Measurements from ENCODE around the gene RNF130.

RNF130 gene

DNA sequence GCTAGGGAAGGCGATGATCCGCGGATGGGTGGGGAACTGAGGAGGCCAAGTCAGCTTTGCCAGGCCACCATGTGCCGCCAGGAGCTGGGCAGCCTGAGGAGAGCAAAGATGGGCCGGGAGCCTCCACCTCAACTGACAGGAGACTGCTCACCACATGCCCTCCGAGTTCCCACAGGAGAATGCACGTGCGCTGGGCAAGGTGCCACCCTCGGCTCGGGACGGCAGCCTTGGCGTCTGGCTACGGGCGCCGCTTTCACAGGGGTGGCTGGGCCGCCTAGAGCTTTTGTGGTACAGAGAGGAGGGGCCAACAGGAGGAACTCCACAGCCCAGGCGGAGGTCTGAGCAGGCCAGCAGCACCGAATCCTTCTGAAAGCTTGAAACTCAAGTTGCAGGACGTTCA lies 158.6 kb downstream of the RNF130 start:
- no peak for DNase-seq

DNA sequence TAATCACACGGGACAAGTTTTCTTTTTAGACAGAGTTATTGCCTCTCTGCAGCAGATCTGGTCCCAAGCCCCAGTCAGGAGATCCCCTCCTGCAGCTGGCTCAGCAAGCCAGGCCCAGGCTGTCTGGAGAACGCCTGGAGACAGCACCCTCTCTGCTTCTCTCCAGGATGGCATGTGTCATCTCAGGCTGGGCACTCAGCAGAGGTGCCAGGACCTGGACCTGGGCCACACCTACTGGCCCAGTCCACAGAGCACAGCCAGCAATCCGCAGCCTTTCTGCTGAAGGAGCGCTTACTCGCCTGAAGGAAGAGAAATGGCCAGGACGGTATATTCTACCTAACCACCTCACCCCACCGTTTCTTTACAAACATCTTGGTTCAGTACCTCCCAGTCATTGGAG lies 159.2 kb downstream of the RNF130 start:
- DNase-seq = no peak

DNA sequence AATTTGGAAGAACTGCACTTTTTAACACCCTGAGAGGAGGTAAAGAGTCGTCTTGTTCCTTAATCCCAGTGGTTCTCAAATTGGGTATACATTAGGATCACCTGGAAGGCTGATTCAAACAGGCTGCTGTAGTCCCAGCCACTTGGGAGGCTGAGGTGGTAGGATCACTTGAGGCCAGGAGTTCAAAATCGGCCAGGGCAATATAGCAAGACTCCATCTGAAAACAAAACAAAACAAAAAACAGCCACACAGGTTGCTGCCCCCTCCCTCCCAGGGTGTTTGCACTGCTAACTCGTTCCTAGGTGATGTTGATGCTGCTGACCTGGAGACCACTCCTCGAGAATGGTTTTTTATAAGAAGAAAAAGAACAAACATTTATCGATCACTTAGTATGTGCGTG lies 162.3 kb downstream of the RNF130 start:
- no peak for DNase-seq

DNA sequence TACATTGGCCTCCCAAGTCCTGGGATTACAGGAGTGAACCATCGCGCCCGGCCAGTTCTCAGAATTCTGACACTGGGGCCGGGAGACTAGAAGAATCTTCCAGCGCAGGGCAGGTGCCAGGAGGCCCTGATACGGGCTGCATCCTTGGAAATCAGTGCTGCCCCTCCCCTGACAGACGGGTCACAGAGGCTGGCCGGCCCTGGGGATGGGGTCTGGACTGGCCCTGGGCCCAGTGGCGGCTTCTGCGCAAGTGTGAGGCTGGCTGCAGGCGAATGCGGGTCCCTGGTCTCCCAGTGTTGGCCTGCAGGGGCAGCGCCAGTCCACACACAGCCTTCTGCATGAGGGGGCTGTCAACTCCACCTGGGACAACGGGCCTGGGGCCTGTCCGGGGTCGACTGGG lies 163.0 kb downstream of the RNF130 start:
- no peak for DNase-seq

DNA sequence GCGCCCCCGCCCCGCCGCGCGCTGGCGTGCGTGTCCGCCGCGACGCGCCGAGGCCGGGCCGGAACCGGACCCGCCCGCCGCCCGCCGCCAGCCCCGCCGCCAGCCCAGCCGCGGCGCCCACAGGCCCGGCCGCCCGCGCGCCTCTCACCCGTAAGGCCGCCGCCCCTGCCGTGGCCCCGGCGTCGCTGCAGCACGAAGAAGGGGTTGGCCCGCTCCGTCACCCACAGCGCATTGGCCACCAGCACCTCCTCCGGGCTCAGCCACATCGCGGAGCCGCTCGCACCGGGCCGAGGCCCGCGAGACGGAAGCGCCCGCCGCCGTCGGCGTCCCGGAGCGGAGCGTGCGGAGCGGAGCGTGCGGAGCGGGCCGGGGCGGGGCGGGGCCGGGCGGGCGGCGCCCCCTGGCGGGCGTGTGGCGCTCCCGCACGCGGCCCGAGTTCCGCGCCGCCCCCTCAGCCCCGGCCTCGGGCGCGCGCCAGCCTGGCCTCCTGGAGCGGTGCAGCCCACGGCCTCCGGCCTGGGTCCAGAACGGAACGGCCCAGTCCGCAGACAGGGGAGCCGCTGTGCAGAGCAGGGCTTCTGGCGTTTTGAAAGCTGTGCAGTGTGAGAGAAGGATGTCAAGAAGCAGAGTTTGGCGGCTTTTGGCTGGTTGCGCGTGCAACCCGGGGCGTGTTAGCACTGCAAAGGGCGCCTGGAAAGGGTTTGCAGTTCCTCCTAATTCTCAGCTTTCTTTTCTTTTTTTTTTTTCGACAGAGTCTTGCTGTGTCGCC lies 163.8 kb downstream of the RNF130 start, which contains the start of gene TBC1D9B:
TBC1D9B (minus strand) TSS at position 342 of the 769 bp plus-strand sequence; CDS start at position 266, 76 bp downstream.
- peak; percentile 60 for DNase-seq

DNA sequence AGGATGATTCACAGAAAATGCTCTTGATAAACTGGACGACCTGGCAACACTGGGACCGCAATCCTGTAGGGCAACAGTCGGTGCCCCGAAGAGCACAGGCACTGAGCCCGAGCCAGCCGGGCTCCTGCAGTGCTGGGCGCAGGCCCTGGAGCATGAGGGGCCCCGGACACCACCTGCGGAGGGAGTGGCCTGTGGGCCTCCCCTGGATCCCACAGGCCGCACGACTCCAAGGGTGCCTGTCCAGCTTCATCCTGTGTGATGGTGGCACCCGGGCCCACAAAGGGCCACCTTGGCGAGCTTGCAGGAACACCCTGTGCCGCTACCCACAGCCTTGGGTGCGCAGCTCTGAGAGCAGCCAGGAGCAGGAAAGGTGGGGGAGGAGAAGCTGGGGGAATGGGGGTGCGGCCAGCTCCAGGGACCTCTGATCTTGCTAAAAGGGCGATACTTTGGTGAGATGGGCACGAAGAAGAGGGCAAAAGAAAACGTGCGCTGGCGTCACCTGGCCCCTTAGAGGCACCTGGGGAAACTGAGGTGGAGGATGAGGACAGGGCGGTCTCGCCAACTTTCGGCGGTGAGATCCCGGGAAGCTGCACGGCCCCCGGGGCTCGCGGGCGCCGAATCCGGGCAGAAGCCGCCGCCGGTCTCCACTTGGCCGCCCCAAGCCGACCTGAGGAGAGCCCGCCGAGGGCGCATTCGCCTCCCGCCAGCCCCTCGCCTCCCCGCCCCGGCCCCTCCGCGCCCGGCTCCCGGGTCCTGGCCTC lies 164.6 kb downstream of the RNF130 start:
- DNase-seq = no peak

DNA sequence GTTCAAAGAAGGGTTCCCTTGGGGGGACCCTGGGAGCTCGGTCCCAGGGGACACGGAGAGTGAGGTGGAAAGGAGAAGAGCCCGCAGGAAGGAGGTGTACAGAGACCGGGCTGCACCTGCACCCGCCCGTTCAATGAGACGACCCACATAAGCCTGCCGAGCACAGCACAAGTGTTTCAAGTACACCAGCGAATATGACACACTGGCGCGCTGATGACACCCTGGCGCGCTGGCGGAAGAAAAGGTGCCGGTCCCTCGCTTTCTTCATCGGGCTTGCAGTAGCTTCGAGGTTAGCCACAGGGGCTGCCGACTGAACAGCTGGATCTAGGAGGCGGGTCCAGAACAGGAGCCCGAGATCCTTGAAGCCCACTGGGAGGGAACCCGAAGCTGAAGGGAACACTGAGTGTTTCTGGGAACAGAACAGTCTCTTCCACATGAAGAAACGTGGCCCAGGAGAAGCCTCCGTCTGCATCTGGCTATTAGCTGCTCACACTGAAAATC lies 165.2 kb downstream of the RNF130 start:
- no peak for DNase-seq

DNA sequence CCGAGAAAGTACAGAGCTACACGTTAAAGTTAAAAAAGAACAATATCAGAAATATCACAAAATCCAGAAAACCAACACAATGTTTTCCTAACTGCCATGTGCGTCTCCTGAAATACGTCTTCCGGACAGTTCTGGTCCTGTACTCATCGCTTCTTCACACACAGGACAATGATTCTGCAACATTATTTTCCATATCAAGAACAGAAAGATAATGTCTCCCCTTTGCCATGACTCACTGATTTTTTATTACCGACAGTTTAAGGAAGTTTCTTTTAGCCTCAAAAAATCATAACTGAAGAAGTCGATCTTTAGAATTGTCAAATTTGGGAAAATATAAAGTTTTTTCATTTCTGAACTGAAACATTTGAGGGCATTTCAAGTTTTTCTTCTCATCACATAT lies 166.4 kb downstream of the RNF130 start:
- DNase-seq = no peak
